Mammary epithelial cell (primary cell): ENCODE measurements around the gene ETV3.

Experiments
- EZH2 ChIP-seq: IDR thresholded peaks from 2 replicates; pipeline ENCODE4 v1.6.1; 2012; ENCODE audit warnings: low read length, inconsistent platforms, borderline replicate concordance
- TF ChIP-seq, protein P1 (sequence below), 2 donors: IDR thresholded peaks in 1 of 2; conservative IDR thresholded peaks in 1 of 2; 2 replicates each; pipeline ENCODE4 v1.5.1; 2011 to 2012; ENCODE audit warnings: inconsistent platforms in 2 of 2, low read length in 2 of 2, mild to moderate bottlenecking in 2 of 2, control low read depth in 1 of 2, low read depth in 1 of 2; ENCODE audit not compliant: insufficient read depth in 1 of 2; ENCODE audit errors: extremely low read depth in 1 of 2

- TF ChIP-seq, protein P1, sequence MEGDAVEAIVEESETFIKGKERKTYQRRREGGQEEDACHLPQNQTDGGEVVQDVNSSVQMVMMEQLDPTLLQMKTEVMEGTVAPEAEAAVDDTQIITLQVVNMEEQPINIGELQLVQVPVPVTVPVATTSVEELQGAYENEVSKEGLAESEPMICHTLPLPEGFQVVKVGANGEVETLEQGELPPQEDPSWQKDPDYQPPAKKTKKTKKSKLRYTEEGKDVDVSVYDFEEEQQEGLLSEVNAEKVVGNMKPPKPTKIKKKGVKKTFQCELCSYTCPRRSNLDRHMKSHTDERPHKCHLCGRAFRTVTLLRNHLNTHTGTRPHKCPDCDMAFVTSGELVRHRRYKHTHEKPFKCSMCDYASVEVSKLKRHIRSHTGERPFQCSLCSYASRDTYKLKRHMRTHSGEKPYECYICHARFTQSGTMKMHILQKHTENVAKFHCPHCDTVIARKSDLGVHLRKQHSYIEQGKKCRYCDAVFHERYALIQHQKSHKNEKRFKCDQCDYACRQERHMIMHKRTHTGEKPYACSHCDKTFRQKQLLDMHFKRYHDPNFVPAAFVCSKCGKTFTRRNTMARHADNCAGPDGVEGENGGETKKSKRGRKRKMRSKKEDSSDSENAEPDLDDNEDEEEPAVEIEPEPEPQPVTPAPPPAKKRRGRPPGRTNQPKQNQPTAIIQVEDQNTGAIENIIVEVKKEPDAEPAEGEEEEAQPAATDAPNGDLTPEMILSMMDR (conservative IDR thresholded peaks at IDR 0.05 in 1 of 2, IDR thresholded peaks at IDR 0.05 in 1 of 2; ENCODE audit: extremely low read depth in 1 of 2, insufficient read depth in 1 of 2, low read depth in 1 of 2, low read length in 2 of 2) = no peak
- TF ChIP-seq EZH2 = no peak
Measured at GRCh38 chr1:157181258-157181657, 43.1 kb upstream of the ETV3 start.
